PC-3 (cell line): ENCODE data around the gene PRLH. TPM values are rescaled to one million over a fixed set of nuclear protein-coding genes. Genes with fewer than 3 reads are reported as not detected.

ENCODE experiments used
- ATAC-seq: fragments of 200-7000 bp; cut with Tn5 transposase; 2 replicates; pipeline ENCODE4 v1.9.1; 2020; ENCODE audit warnings: mild to moderate bottlenecking, moderate library complexity
- BruUV-seq: library from RNA; stranded (reverse); fragments of 400-500 nt; replicated peaks from 2 replicates; lab custom pipeline; 2021; lab: Mats Ljungman, UMichigan
- CTCF ChIA-PET: fragments of 300-600 bp; sonication (Branson Sonifier 250); formaldehyde crosslinking; loops from one replicate; lab custom pipeline; 2022; ENCODE audit warnings: antibody characterized with exemption; lab: Charles Lee
- POLR2A ChIA-PET: fragments of 300-600 bp; sonication (Branson Sonifier 250); formaldehyde crosslinking; loops from one replicate; lab custom pipeline; 2022; ENCODE audit warnings: antibody characterized with exemption; ENCODE audit not compliant: unreplicated experiment; lab: Charles Lee
- DNase-seq: peaks from one replicate; pipeline ENCODE4 v3.0.0-alpha.2; 2015
- H2AFZ ChIP-seq: fragments of 300-600 bp; sonication (generic); 2 replicates; pipeline ENCODE4 v1.6.0; 2016; ENCODE audit warnings: antibody characterized with exemption, low read length
- H3F3A ChIP-seq: fragments of 300-600 bp; sonication (generic); one replicate; pipeline ENCODE4 v1.6.0; 2017; ENCODE audit warnings: antibody characterized with exemption, low read length, control low read depth, mild to moderate bottlenecking; ENCODE audit not compliant: unreplicated experiment
- H3K27ac ChIP-seq: fragments of 300-600 bp; sonication (generic); 2 replicates; pipeline ENCODE4 v1.5.1; 2016; ENCODE audit warnings: mild to moderate bottlenecking, low read length
- H3K27me3 ChIP-seq: fragments of 300-600 bp; sonication (generic); 2 replicates; pipeline ENCODE4 v1.6.1; 2016; ENCODE audit warnings: low read length, mixed read lengths
- H3K36me3 ChIP-seq: fragments of 300-600 bp; sonication (generic); 2 replicates; pipeline ENCODE4 v1.6.1; 2016; ENCODE audit warnings: low read depth, mixed run types, low read length, mixed read lengths
- H3K4me1 ChIP-seq: fragments of 300-600 bp; sonication (generic); 2 replicates; pipeline ENCODE4 v1.5.1; 2016; ENCODE audit warnings: low read length; ENCODE audit not compliant: insufficient read depth
- H3K4me2 ChIP-seq: fragments of 300-600 bp; sonication (generic); 2 replicates; pipeline ENCODE4 v1.6.0; 2016; ENCODE audit warnings: low read length
- H3K4me3 ChIP-seq: fragments of 300-600 bp; sonication (generic); 2 replicates; pipeline ENCODE4 v1.5.1; 2016; ENCODE audit warnings: mild to moderate bottlenecking, low read length, mixed read lengths
- H3K79me2 ChIP-seq: fragments of 300-600 bp; sonication (generic); 2 replicates; pipeline ENCODE4 v1.6.1; 2017; ENCODE audit warnings: low read length, mixed read lengths
- H3K9ac ChIP-seq: fragments of 300-600 bp; sonication (generic); 2 replicates; pipeline ENCODE4 v1.6.0; 2016; ENCODE audit warnings: mild to moderate bottlenecking, low read length
- H3K9me2 ChIP-seq: fragments of 300-600 bp; sonication (generic); replicated peaks from 2 replicates; pipeline ENCODE4 v1.6.1; 2016; ENCODE audit warnings: mixed run types, low read length, mixed read lengths
- H3K9me3 ChIP-seq: fragments of 300-600 bp; sonication (generic); 2 replicates; pipeline ENCODE4 v1.6.1; 2016; ENCODE audit warnings: low read length, mixed read lengths
- H4K20me1 ChIP-seq: fragments of 300-600 bp; sonication (generic); 2 replicates; pipeline ENCODE4 v1.6.1; 2016; ENCODE audit warnings: low read length, mixed read lengths
- EZH2 ChIP-seq: fragments of 300-600 bp; sonication (generic); IDR thresholded peaks from one replicate; pipeline ENCODE4 v1.6.1; 2017; ENCODE audit warnings: antibody characterized with exemption, mild to moderate bottlenecking, low read length; ENCODE audit not compliant: unreplicated experiment
- EZH2phosphoT487 ChIP-seq: fragments of 300-600 bp; sonication (generic); IDR thresholded peaks from 2 replicates; pipeline ENCODE4 v1.6.1; 2018; ENCODE audit warnings: mild to moderate bottlenecking, antibody characterized with exemption, low read length, borderline replicate concordance
- intact Hi-C: fragments of 100-400 bp; cut with micrococcal nuclease; formaldehyde crosslinking; loops from 2 replicates; pipeline ENCODE4 v1.9.0; 2023
- total RNA-seq: library from RNA; depleted of rRNA; stranded (reverse); fragments of >200 nt; gene quantifications from 2 replicates; pipeline ENCODE4 v1.2.3, GENCODE V29; 2014
- TF ChIP-seq, protein P1 (sequence below): fragments of 300-600 bp; sonication (generic); conservative IDR thresholded peaks from 2 replicates; pipeline ENCODE4 v1.5.1; 2017; ENCODE audit warnings: antibody characterized with exemption, low read depth, mild to moderate bottlenecking, low read length

Gene PRLH
- total RNA-seq, 1 experiment from 2014 or later = not detected

- ATAC-seq = no peak
- Histone ChIP-seq H4K20me1 (0 out of 2 replicates have a peak, but pooled peaks cover 4% of the 10 kb centered on the region), H3K4me3 (no peak overlapping the region), H3K36me3 (peaks cover 56% of the 10 kb centered on the region), H3K9ac (no peak overlapping the region), H3K4me1 (no peaks in the 10 kb centered on the region), H2AFZ (no peak overlapping the region), H3K9me3 (no peaks in the 10 kb centered on the region), H3K27me3 (no peaks in the 10 kb centered on the region), H3K79me2 (no peaks in the 10 kb centered on the region), H3K4me2 (no peak overlapping the region), H3K9me2 (no peaks in the 10 kb centered on the region), H3F3A (no peaks in the 10 kb centered on the region), H3K27ac (no peak overlapping the region)
- no TSS peak for BruUV-seq
- POLR2A ChIA-PET = interaction anchor here (0.5 to 0.6 kb wide), 2 partner anchors 12 to 161 kb away, joined by 6 to 31 read pairs; no protein-coding TSS in a partner anchor
- DNase-seq = no peak
- intact Hi-C loops = no loop called here
- CTCF ChIA-PET = no interaction called here
- no peak for TF ChIP-seq EZH2phosphoT487
- no peak for TF ChIP-seq EZH2
- TF ChIP-seq, protein P1, sequence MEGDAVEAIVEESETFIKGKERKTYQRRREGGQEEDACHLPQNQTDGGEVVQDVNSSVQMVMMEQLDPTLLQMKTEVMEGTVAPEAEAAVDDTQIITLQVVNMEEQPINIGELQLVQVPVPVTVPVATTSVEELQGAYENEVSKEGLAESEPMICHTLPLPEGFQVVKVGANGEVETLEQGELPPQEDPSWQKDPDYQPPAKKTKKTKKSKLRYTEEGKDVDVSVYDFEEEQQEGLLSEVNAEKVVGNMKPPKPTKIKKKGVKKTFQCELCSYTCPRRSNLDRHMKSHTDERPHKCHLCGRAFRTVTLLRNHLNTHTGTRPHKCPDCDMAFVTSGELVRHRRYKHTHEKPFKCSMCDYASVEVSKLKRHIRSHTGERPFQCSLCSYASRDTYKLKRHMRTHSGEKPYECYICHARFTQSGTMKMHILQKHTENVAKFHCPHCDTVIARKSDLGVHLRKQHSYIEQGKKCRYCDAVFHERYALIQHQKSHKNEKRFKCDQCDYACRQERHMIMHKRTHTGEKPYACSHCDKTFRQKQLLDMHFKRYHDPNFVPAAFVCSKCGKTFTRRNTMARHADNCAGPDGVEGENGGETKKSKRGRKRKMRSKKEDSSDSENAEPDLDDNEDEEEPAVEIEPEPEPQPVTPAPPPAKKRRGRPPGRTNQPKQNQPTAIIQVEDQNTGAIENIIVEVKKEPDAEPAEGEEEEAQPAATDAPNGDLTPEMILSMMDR = no peak
Observed at GRCh38 chr2:237525559-237526157, 40.7 kb upstream of the PRLH start.

DNA sequence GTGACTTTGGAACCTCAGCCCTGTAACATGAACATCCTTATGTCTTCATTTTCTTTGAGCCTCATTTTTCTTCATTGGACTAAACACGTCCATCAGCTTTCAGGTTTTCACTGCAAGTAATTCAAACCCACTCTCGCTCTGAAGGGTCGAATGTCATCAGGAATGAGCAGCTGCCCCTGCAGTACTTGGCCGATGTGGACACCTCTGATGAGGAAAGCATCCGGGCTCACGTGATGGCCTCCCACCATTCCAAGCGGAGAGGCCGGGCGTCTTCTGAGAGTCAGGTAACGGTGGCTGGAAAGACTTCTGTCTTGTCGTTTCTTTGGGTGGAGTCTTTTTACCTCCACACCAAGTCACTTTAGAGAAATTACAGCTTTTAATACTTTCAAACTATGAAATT lies 39.1 kb upstream of the PRLH start:
- peaks cover 72% of the 10 kb centered on the region for H3K36me3 ChIP-seq
- POLR2A ChIA-PET = no interaction called here

DNA sequence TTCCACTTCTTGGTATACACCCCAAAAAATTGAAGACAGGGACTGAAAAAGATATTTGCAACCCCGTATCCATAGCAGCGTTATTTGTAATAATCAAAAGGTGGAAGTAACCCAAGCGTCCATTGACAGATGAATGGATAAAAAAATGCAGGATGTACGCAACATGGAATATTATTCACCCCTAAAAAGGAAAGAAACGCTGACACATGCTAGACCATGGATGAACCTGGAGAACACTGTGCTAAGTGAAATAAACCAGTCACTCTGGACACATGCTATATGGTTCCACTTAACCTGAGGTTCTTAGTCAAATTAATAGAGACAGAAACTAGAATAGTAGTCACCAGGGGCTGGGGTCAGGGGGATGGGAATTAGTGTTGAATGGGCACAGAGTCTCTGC lies 38.6 kb upstream of the PRLH start:
- ATAC-seq = no peak
- Histone ChIP-seq H3F3A (peaks cover 3% of the 10 kb centered on the region), H3K4me2 (no peak overlapping the region), H3K9me2 (no peaks in the 10 kb centered on the region), H3K36me3 (peaks cover 77% of the 10 kb centered on the region), H2AFZ (no peak overlapping the region), H3K4me3 (no peak overlapping the region), H3K27ac (no peak overlapping the region), H3K4me1 (no peaks in the 10 kb centered on the region), H3K9ac (no peak overlapping the region), H4K20me1 (0 out of 2 replicates have a peak, but pooled peaks cover 4% of the 10 kb centered on the region), H3K79me2 (no peaks in the 10 kb centered on the region), H3K27me3 (no peaks in the 10 kb centered on the region), H3K9me3 (no peaks in the 10 kb centered on the region)
- intact Hi-C loops = no loop called here
- TF ChIP-seq EZH2 = no peak
- TF ChIP-seq EZH2phosphoT487 = no peak
- TF ChIP-seq, protein P1 = no peak
- CTCF ChIA-PET = no interaction called here
- POLR2A ChIA-PET = no interaction called here
- BruUV-seq = TSS peak; percentile 3
- DNase-seq = no peak

More for the DNA sequence above, 39.1 kb upstream of the PRLH start:
- peaks cover 3% of the 10 kb centered on the region for H3F3A ChIP-seq
- ATAC-seq (no peak), DNase-seq (no peak)
- H3K4me2 ChIP-seq = no peak overlapping the region
- no peaks in the 10 kb centered on the region for H3K9me3 ChIP-seq
- TF ChIP-seq, protein P1 = no peak
- no peak for TF ChIP-seq EZH2phosphoT487
- no peak for TF ChIP-seq EZH2
- no TSS peak for BruUV-seq
- H3K9me2 ChIP-seq = no peaks in the 10 kb centered on the region
- H3K27me3 ChIP-seq = no peaks in the 10 kb centered on the region
- H3K79me2 ChIP-seq = no peaks in the 10 kb centered on the region
- H2AFZ ChIP-seq = no peak overlapping the region
- intact Hi-C loops = no loop called here
- no peak overlapping the region for H3K4me3 ChIP-seq
- no peak overlapping the region for H3K9ac ChIP-seq
- H4K20me1 ChIP-seq = 0 out of 2 replicates have a peak, but pooled peaks cover 4% of the 10 kb centered on the region
- no peaks in the 10 kb centered on the region for H3K4me1 ChIP-seq
- CTCF ChIA-PET = no interaction called here
- no peak overlapping the region for H3K27ac ChIP-seq
